ENCODE results near the gene SPP1.
"Not testable (repeated sequence)": the region's sequence is repeated elsewhere in the genome, so short reads cannot be mapped to it uniquely, and the experiment has no call there.

SPP1 gene

GRCh38 chr4:87975466-87975865, at the start of gene SPP1:
SPP1 (plus strand) TSS chr4:87975714; CDS start chr4:87976896, 1,182 bp downstream.
- DNase-seq (ENCODE audit: low read depth): no peak

GRCh38 chr4:87926554-87927098, 48.9 kb upstream of the SPP1 start:
- no peak for DNase-seq (ENCODE audit: low read depth)

GRCh38 chr4:87930629-87931028, 44.9 kb upstream of the SPP1 start:
- DNase-seq (ENCODE audit: low read depth): no peak

GRCh38 chr4:87931932-87932331, 43.6 kb upstream of the SPP1 start:
- DNase-seq (ENCODE audit: low read depth): no peak

GRCh38 chr4:87932718-87933141, 42.8 kb upstream of the SPP1 start:
- DNase-seq (ENCODE audit: low read depth): no peak

- no peak for DNase-seq (ENCODE audit: low read depth)
Observed at GRCh38 chr4:87933337-87933736, 42.2 kb upstream of the SPP1 start.

GRCh38 chr4:87934157-87934704, 41.3 kb upstream of the SPP1 start:
- no peak for DNase-seq (ENCODE audit: low read depth)

GRCh38 chr4:87934973-87935372, 40.5 kb upstream of the SPP1 start:
- no peak for DNase-seq (ENCODE audit: low read depth)

GRCh38 chr4:87935954-87936353, 39.6 kb upstream of the SPP1 start:
- DNase-seq (ENCODE audit: low read depth): not testable (repeated sequence)

- DNase-seq (ENCODE audit: low read depth): no peak
Observed at GRCh38 chr4:87937523-87937922, 38.0 kb upstream of the SPP1 start.

- no peak for DNase-seq (ENCODE audit: low read depth)
Observed at GRCh38 chr4:87938746-87939145, 36.8 kb upstream of the SPP1 start.

- DNase-seq (ENCODE audit: low read depth): no peak
Observed at GRCh38 chr4:87939978-87940690, 35.4 kb upstream of the SPP1 start.

- DNase-seq (ENCODE audit: low read depth): not testable (repeated sequence)
Observed at GRCh38 chr4:87940809-87941208, 34.7 kb upstream of the SPP1 start.

GRCh38 chr4:87941537-87942392, 33.7 kb upstream of the SPP1 start:
- no peak for DNase-seq (ENCODE audit: low read depth)

- no peak for DNase-seq (ENCODE audit: low read depth)
Observed at GRCh38 chr4:87943660-87944149, 31.8 kb upstream of the SPP1 start.

GRCh38 chr4:87944967-87945366, 30.5 kb upstream of the SPP1 start:
- no peak for DNase-seq (ENCODE audit: low read depth)

GRCh38 chr4:87946766-87947165, 28.7 kb upstream of the SPP1 start:
- DNase-seq (ENCODE audit: low read depth): no peak

- DNase-seq (ENCODE audit: low read depth): no peak
Observed at GRCh38 chr4:87947381-87948160, 27.9 kb upstream of the SPP1 start.

GRCh38 chr4:87949961-87950360, 25.6 kb upstream of the SPP1 start:
- no peak for DNase-seq (ENCODE audit: low read depth)

- DNase-seq (ENCODE audit: low read depth): no peak
Observed at GRCh38 chr4:87950493-87950892, 25.0 kb upstream of the SPP1 start.

GRCh38 chr4:87950936-87951511, 24.5 kb upstream of the SPP1 start:
- DNase-seq (ENCODE audit: low read depth): no peak
